HG02943 (cell line): ENCODE measurements around the gene KLHL4.
"Not testable (repeated sequence)": the region's sequence is repeated elsewhere in the genome, so short reads cannot be mapped to it uniquely, and the experiment has no call there.

Experiments used
- ATAC-seq: cut with Tn5 transposase; IDR thresholded peaks from one replicate; pipeline ENCODE4 v1.9.1; 2021; ENCODE audit warnings: mild to moderate bottlenecking, low read depth, moderate library complexity; ENCODE audit not compliant: unreplicated experiment

Gene KLHL4

GRCh38 chrX:87517571-87518141 lies at the start of gene KLHL4:
Gene KLHL4 (plus strand): TSS chrX:87517802. CDS start chrX:87517894, 92 bp downstream.
- no peak for ATAC-seq

GRCh38 chrX:87468941-87469340 lies 48.7 kb upstream of the KLHL4 start:
- no peak for ATAC-seq

- no peak for ATAC-seq
These were observed 41.8 kb upstream of the KLHL4 start for GRCh38 chrX:87475793-87476192.

GRCh38 chrX:87478703-87479102 lies 38.9 kb upstream of the KLHL4 start:
- not testable (repeated sequence) for ATAC-seq

GRCh38 chrX:87489071-87489470 lies 28.5 kb upstream of the KLHL4 start:
- no peak for ATAC-seq

GRCh38 chrX:87515836-87516235 lies 1.8 kb upstream of the KLHL4 start:
- ATAC-seq: no peak

GRCh38 chrX:87516717-87517121 lies 883 bp upstream of the KLHL4 start:
- no peak for ATAC-seq

GRCh38 chrX:87518504-87518903 lies 902 bp downstream of the KLHL4 start:
- no peak for ATAC-seq

GRCh38 chrX:87525771-87526229 lies 8.2 kb downstream of the KLHL4 start:
- ATAC-seq: no peak

GRCh38 chrX:87526281-87526680 lies 8.7 kb downstream of the KLHL4 start:
- no peak for ATAC-seq

- no peak for ATAC-seq
These were observed 10.9 kb downstream of the KLHL4 start for GRCh38 chrX:87528487-87528886.

- ATAC-seq: no peak
These were observed 54.4 kb downstream of the KLHL4 start for GRCh38 chrX:87571964-87572363.

- no peak for ATAC-seq
These were observed 55.3 kb downstream of the KLHL4 start for GRCh38 chrX:87572901-87573300.

GRCh38 chrX:87578978-87579377 lies 61.4 kb downstream of the KLHL4 start:
- no peak for ATAC-seq

GRCh38 chrX:87580862-87581261 lies 63.3 kb downstream of the KLHL4 start:
- no peak for ATAC-seq

- no peak for ATAC-seq
These were observed 64.9 kb downstream of the KLHL4 start for GRCh38 chrX:87582453-87582852.

GRCh38 chrX:87583679-87584078 lies 66.1 kb downstream of the KLHL4 start:
- no peak for ATAC-seq

GRCh38 chrX:87616371-87616770 lies 98.8 kb downstream of the KLHL4 start:
- ATAC-seq: no peak

- ATAC-seq: no peak
These were observed 104.1 kb downstream of the KLHL4 start for GRCh38 chrX:87621697-87622096.

- no peak for ATAC-seq
These were observed 109.4 kb downstream of the KLHL4 start for GRCh38 chrX:87626996-87627395.

- ATAC-seq: no peak
These were observed 116.8 kb downstream of the KLHL4 start for GRCh38 chrX:87634361-87634760.

GRCh38 chrX:87636533-87636932 lies 118.9 kb downstream of the KLHL4 start:
- ATAC-seq: no peak

- ATAC-seq: not testable (repeated sequence)
These were observed 123.8 kb downstream of the KLHL4 start for GRCh38 chrX:87641439-87641838.
